A673 (cell line): ENCODE measurements around the gene CEBPA.

Experiments
- EZH2 ChIP-seq: fragments of 200-600 bp; sonication (generic); IDR thresholded peaks from 2 replicates; pipeline ENCODE4 v1.6.1; 2017; ENCODE audit warnings: borderline replicate concordance, low read depth, mild to moderate bottlenecking, mixed read lengths, antibody characterized with exemption, low read length; ENCODE audit not compliant: poor library complexity, severe bottlenecking
- TF ChIP-seq, protein P1 (sequence below): fragments of 300-800, 200-600 bp; sonication (generic); conservative IDR thresholded peaks from 2 replicates; pipeline ENCODE4 v1.5.1; 2017; ENCODE audit warnings: low read depth, mild to moderate bottlenecking, antibody characterized with exemption, low read length, moderate library complexity, mixed read lengths

DNA sequence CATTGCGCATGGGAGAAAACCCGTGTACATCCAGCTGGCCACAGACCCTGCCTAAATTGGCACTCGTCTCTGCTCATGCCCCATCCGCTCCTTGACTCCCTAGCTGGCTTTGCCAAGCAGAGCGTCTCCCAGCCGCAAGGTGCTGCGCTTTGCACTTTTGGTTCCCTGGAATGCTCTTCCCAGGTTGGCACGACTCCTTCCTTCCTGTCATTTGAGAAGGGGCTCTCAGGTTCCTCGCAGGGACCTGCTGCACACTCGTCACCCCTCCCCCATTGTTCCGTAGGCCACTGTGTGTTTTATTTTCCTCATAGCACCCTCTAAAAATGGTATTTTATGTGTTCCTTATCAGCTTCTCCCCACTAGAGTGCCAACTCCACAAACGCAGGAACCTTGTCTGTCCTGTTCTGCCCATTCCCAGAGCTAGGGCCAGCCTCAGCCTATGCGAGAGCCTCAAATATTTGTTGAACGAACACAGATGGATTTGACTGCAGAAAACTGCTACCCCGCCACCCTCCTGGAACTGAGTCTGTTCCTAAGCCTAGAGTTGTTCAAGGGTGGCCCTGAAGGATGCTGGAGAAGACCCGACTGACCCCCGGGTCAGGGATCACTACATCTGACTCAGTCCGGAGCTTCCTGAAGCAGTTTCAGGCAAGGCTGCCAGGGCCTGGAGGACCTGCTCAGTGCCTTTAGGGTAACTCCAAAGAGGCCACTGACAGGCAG is 8.4 kb upstream of the CEBPA start:
- TF ChIP-seq, protein P1, sequence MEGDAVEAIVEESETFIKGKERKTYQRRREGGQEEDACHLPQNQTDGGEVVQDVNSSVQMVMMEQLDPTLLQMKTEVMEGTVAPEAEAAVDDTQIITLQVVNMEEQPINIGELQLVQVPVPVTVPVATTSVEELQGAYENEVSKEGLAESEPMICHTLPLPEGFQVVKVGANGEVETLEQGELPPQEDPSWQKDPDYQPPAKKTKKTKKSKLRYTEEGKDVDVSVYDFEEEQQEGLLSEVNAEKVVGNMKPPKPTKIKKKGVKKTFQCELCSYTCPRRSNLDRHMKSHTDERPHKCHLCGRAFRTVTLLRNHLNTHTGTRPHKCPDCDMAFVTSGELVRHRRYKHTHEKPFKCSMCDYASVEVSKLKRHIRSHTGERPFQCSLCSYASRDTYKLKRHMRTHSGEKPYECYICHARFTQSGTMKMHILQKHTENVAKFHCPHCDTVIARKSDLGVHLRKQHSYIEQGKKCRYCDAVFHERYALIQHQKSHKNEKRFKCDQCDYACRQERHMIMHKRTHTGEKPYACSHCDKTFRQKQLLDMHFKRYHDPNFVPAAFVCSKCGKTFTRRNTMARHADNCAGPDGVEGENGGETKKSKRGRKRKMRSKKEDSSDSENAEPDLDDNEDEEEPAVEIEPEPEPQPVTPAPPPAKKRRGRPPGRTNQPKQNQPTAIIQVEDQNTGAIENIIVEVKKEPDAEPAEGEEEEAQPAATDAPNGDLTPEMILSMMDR, result no peak
- TF ChIP-seq EZH2, result no peak
